GM23248 (cell line): Measurements from ENCODE around the gene DUSP28.

Source experiments
- EZH2 ChIP-seq: fragments of 200-600 bp; sonication (generic); IDR thresholded peaks from 2 replicates; pipeline ENCODE4 v1.6.1; 2018; ENCODE audit warnings: antibody characterized with exemption, mild to moderate bottlenecking; ENCODE audit not compliant: insufficient read depth, poor library complexity, severe bottlenecking
- EZH2phosphoT487 ChIP-seq: fragments of 200-600 bp; sonication (generic); IDR thresholded peaks from 2 replicates; pipeline ENCODE4 v1.6.1; 2018; ENCODE audit warnings: antibody characterized with exemption, moderate library complexity, mild to moderate bottlenecking, low read depth; ENCODE audit not compliant: insufficient read depth

DNA sequence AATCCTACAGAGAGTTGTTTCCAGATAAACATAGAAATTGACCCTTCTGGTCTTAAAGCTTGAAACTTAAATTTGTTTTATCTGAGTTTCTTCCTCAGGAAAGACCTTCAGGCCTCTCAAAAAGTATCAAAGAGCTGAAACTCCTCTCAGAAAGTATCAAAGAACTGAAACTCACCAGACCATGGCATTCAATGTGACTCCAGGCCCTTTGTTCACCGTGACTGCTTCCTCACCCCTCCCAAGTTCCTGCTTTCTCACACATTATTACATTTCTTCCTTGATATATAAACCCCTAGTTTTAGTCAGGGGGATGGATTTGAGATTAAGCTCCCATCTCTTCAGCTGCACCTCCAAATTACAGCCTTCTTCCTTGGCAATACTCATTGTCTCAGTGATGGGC, 8.3 kb upstream of the DUSP28 start:
- TF ChIP-seq EZH2 (no peak), EZH2phosphoT487 (no peak)
